ENCODE data around the gene PACRG. TPM values are rescaled to one million over a fixed set of nuclear protein-coding genes. Genes with fewer than 3 reads are reported as not detected.

The PACRG gene
- total and polyA plus RNA-seq, 10 of the 15 experiments (the other 5 are each of a cell fraction or from before 2014, with no cell fraction given): not detected

- TF ChIP-seq, protein P1, sequence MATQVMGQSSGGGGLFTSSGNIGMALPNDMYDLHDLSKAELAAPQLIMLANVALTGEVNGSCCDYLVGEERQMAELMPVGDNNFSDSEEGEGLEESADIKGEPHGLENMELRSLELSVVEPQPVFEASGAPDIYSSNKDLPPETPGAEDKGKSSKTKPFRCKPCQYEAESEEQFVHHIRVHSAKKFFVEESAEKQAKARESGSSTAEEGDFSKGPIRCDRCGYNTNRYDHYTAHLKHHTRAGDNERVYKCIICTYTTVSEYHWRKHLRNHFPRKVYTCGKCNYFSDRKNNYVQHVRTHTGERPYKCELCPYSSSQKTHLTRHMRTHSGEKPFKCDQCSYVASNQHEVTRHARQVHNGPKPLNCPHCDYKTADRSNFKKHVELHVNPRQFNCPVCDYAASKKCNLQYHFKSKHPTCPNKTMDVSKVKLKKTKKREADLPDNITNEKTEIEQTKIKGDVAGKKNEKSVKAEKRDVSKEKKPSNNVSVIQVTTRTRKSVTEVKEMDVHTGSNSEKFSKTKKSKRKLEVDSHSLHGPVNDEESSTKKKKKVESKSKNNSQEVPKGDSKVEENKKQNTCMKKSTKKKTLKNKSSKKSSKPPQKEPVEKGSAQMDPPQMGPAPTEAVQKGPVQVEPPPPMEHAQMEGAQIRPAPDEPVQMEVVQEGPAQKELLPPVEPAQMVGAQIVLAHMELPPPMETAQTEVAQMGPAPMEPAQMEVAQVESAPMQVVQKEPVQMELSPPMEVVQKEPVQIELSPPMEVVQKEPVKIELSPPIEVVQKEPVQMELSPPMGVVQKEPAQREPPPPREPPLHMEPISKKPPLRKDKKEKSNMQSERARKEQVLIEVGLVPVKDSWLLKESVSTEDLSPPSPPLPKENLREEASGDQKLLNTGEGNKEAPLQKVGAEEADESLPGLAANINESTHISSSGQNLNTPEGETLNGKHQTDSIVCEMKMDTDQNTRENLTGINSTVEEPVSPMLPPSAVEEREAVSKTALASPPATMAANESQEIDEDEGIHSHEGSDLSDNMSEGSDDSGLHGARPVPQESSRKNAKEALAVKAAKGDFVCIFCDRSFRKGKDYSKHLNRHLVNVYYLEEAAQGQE (IDR thresholded peaks at IDR 0.05; ENCODE audit: low read depth, low read length): no peak
- TF ChIP-seq JUNB (IDR thresholded peaks at IDR 0.05) (no peak), CBFB (IDR thresholded peaks at IDR 0.05; ENCODE audit: low read depth) (no peak), RBBP5 (conservative IDR thresholded peaks at IDR 0.05) (no peak), NFYB (IDR thresholded peaks at IDR 0.05; ENCODE audit: insufficient read depth, low read depth, low read length) (no peak), MEF2A (IDR thresholded peaks at IDR 0.05; ENCODE audit: insufficient read depth, low read depth, low read length) (no peak), ZSCAN29 (IDR thresholded peaks at IDR 0.05) (no peak), CREM (IDR thresholded peaks at IDR 0.05; ENCODE audit: low read depth) (no peak), ZZZ3 (IDR thresholded peaks at IDR 0.05; ENCODE audit: control insufficient read depth, insufficient read length, low read depth) (no peak), FOXK2 (IDR thresholded peaks at IDR 0.05) (no peak)
Observed at GRCh38 chr6:162962093-162962492, 234.3 kb downstream of the PACRG start (continued).

DNA sequence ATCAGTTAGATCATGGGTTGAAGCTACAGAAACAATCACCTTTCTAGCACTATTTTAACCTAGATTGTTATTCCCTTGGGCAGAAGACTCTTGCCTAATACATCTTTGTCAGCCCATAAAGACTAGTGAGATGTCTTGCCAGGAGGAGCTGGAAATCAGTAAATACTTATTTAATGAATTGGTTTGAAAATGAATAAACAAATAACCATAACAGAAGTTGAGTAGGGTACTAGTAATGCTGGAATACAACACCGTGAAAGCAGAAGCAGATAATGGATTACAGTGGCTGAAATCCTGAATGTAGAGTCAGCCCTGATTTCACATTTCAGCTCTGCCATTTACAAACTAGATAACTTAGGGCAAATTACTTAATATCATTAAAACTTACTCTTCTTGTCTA lies 236.1 kb downstream of the PACRG start:
- ATAC-seq (no peak), FAIRE-seq (no peak), DNase-seq (ENCODE audit: low read depth, low spot score) (no peak)
- intact Hi-C loops (cut with micrococcal nuclease; ENCODE audit: unreplicated experiment): no loop called here
- RAD21 ChIA-PET (ENCODE audit: unreplicated experiment): no interaction called here
- in situ Hi-C loops (cut with MboI): no loop called here
- SMC1A ChIA-PET (ENCODE audit: uncharacterized antibody, unreplicated experiment): no interaction called here
- Histone ChIP-seq H3K9ac (ENCODE audit: control insufficient read depth, insufficient read depth, low read length) (no peak overlapping the region), H3K27ac (ENCODE audit: control insufficient read depth, insufficient read depth) (no peak overlapping the region), H3K79me2 (ENCODE audit: control insufficient read depth, insufficient read depth, low read length) (no peaks in the 10 kb centered on the region), H3K4me1 (ENCODE audit: control insufficient read depth, insufficient read depth, low read length) (no peaks in the 10 kb centered on the region), H3K27me3 (replicated peaks in 1 of 2; ENCODE audit: control insufficient read depth in 2 of 2, insufficient read depth in 2 of 2, low read length in 1 of 2) (no peaks in the 10 kb centered on the region), H3K9me3 (replicated peaks; ENCODE audit: control insufficient read depth, insufficient read depth, low read length) (no peaks in the 10 kb centered on the region), H3K36me3 (ENCODE audit: control insufficient read depth in 2 of 2, insufficient read depth in 2 of 2, low read length in 1 of 2) (no peaks in the 10 kb centered on the region), H2AFZ (ENCODE audit: control insufficient read depth, low read depth, low read length) (no peak overlapping the region), H3K4me3 (no peak overlapping the region), H3K4me2 (ENCODE audit: control insufficient read depth, insufficient read depth) (no peak overlapping the region), H4K20me1 (ENCODE audit: control insufficient read depth, insufficient read depth) (no peaks in the 10 kb centered on the region)
- POLR2A ChIA-PET: no interaction called here
- 67% methylated on average over 1 of the region's 1 CpG for WGBS (ENCODE audit: insufficient coverage, insufficient replicate concordance, low lambda C conversion rate, missing lambda C conversion rate)
- no TSS peak for BruUV-seq (replicated peaks)
- CTCF ChIA-PET: no interaction called here
- TF ChIP-seq ESRRA (IDR thresholded peaks at IDR 0.05; ENCODE audit: low read length) (no peak), USF2 (IDR thresholded peaks at IDR 0.05; ENCODE audit: borderline replicate concordance, low read depth, low read length) (no peak), YY1 (IDR thresholded peaks at IDR 0.05; ENCODE audit: low read depth, low read length) (no peak), HDGF (IDR thresholded peaks at IDR 0.05) (no peak), BACH1 (IDR thresholded peaks at IDR 0.05; ENCODE audit: borderline replicate concordance) (no peak), PBX3 (IDR thresholded peaks at IDR 0.05; ENCODE audit: insufficient replicate concordance, low read depth, low read length) (no peak), MTA2 (IDR thresholded peaks at IDR 0.05; ENCODE audit: low read depth) (no peak), RUNX3 (IDR thresholded peaks at IDR 0.05; ENCODE audit: low read length) (no peak), IKZF2 (IDR thresholded peaks at IDR 0.05) (no peak), KDM1A (IDR thresholded peaks at IDR 0.05; ENCODE audit: borderline replicate concordance) (no peak)
